Natural killer cell (primary cell): Measurements from ENCODE around the gene NRP2. TPM values are rescaled to one million over a fixed set of nuclear protein-coding genes. Genes with fewer than 3 reads are reported as not detected.

Experiments used
- ATAC-seq, 3 donors: fragments of 150-1000 bp in 2 of 3; fragments of 200-7000 bp in 1 of 3; cut with Tn5 transposase; 1 replicate in 1 of 3; 2 replicates in 2 of 3; pipeline ENCODE4 v1.10.0; 2021; ENCODE audit warnings: mild to moderate bottlenecking in 2 of 3, moderate library complexity in 2 of 3
- DNase-seq, 2 donors: peaks; one replicate each; pipeline versions ENCODE4 v3.0.0 to v3.0.0-alpha.2; 2013 to 2021; ENCODE audit warnings: mixed read lengths in 1 of 2
- H3K27ac ChIP-seq: one replicate; pipeline ENCODE4 v1.5.1; 2013; ENCODE audit warnings: mild to moderate bottlenecking, low read length
- H3K27me3 ChIP-seq: one replicate; pipeline ENCODE4 v1.6.1; 2013; ENCODE audit warnings: low read length; ENCODE audit not compliant: control insufficient read depth, insufficient read depth
- H3K36me3 ChIP-seq: one replicate; pipeline ENCODE4 v1.6.1; 2013; ENCODE audit warnings: low read length; ENCODE audit not compliant: control insufficient read depth, insufficient read depth
- H3K4me1 ChIP-seq: one replicate; pipeline ENCODE4 v1.6.1; 2013; ENCODE audit warnings: low read length; ENCODE audit not compliant: control insufficient read depth, insufficient read depth
- H3K4me3 ChIP-seq: one replicate; pipeline ENCODE4 v1.5.1; 2013; ENCODE audit warnings: low read length
- H3K9me3 ChIP-seq: one replicate; pipeline ENCODE4 v1.6.1; 2013; ENCODE audit warnings: low read length; ENCODE audit not compliant: control insufficient read depth, insufficient read depth
- H3K27ac Mint-ChIP-seq, 2 donors: one replicate each; pipeline ENCODE4 v1.8.0; 2022; ENCODE audit warnings: mild to moderate bottlenecking in 2 of 2, mixed read lengths in 2 of 2, moderate library complexity in 1 of 2
- H3K27me3 Mint-ChIP-seq, 2 donors: one replicate each; pipeline ENCODE4 v1.8.0; 2022; ENCODE audit warnings: low read depth in 2 of 2, mixed read lengths in 2 of 2
- H3K36me3 Mint-ChIP-seq: one replicate; pipeline ENCODE4 v1.8.0; 2022; ENCODE audit warnings: mixed read lengths
- H3K4me1 Mint-ChIP-seq, 2 donors: one replicate each; pipeline ENCODE4 v1.8.0; 2022; ENCODE audit warnings: mixed read lengths in 2 of 2
- H3K4me3 Mint-ChIP-seq: one replicate; pipeline ENCODE4 v1.8.0; 2022; ENCODE audit warnings: mild to moderate bottlenecking, moderate library complexity, mixed read lengths
- H3K9me3 Mint-ChIP-seq, 2 donors: one replicate each; pipeline ENCODE4 v1.8.0; 2022; ENCODE audit warnings: mixed read lengths in 2 of 2
- CTCF ChIP-seq: fragments of 200-600 bp; IDR thresholded peaks from one replicate; pipeline ENCODE4 v1.8.0; 2022; ENCODE audit warnings: antibody characterized with exemption
- WGBS: methylation state at CpG from one replicate; pipeline ENCODE4 v1.1.7; 2013; ENCODE audit warnings: missing lambda C conversion rate; ENCODE audit not compliant: insufficient coverage; 5-methylcytosine and 5-hydroxymethylcytosine counted together
- intact Hi-C: fragments of 100-400 bp; cut with micrococcal nuclease; formaldehyde crosslinking; loops from one replicate; pipeline ENCODE4 v1.14.2; 2022
- total RNA-seq, 4 donors: library from RNA; stranded (reverse); fragments of 120-200 nt in 1 of 4; gene quantifications; one replicate each; pipeline versions ENCODE4 v1.2.3 to v1.2.4, GENCODE V29; 2013 to 2022

NRP2 gene
- total RNA-seq, 3 donors from 2014 or later (not counting 1 experiment from before 2014, with no cell fraction given), result 0.40 TPM; not detected in 2

- Histone ChIP-seq H3K27ac (no peak overlapping the region), H3K9me3 (no peaks in the 10 kb centered on the region), H3K27me3 (no peaks in the 10 kb centered on the region), H3K4me1 (no peaks in the 10 kb centered on the region), H3K36me3 (no peaks in the 10 kb centered on the region), H3K4me3 (no peak overlapping the region)
- no peak for TF ChIP-seq CTCF
- Mint-ChIP-seq H3K4me3 (no peak overlapping the region), H3K36me3 (no peaks in the 10 kb centered on the region), H3K27ac (no peak overlapping the region), H3K27me3 (peaks cover 5 to 15% of the 10 kb centered on the region in 2 donors), H3K9me3 (no peaks in the 10 kb centered on the region), H3K4me1 (no peaks in the 10 kb centered on the region)
- WGBS, result 93% methylated on average over 4 of the region's 4 CpGs
- ATAC-seq, result no peak
- no peak for DNase-seq
- intact Hi-C loops, result no loop called here
Measured at GRCh38 chr2:205752296-205752820, 70.1 kb downstream of the NRP2 start.

- no peak for TF ChIP-seq CTCF
- H3K4me3 ChIP-seq, result no peak overlapping the region
- H3K36me3 ChIP-seq, result no peaks in the 10 kb centered on the region
- no peaks in the 10 kb centered on the region for H3K4me1 ChIP-seq
- H3K4me1 Mint-ChIP-seq, result no peaks in the 10 kb centered on the region
- no peak overlapping the region for H3K27ac Mint-ChIP-seq
- intact Hi-C loops, result no loop called here
- no peaks in the 10 kb centered on the region for H3K9me3 Mint-ChIP-seq
- DNase-seq (no peak), ATAC-seq (no peak)
- H3K36me3 Mint-ChIP-seq, result no peaks in the 10 kb centered on the region
- no peak overlapping the region for H3K4me3 Mint-ChIP-seq
- H3K9me3 ChIP-seq, result no peaks in the 10 kb centered on the region
- 81% methylated on average over 7 of the region's 8 CpGs for WGBS
- no peaks in the 10 kb centered on the region for H3K27me3 ChIP-seq
- peaks cover 5 to 18% of the 10 kb centered on the region in 2 donors for H3K27me3 Mint-ChIP-seq
- no peak overlapping the region for H3K27ac ChIP-seq
Measured at GRCh38 chr2:205752924-205753323, 70.6 kb downstream of the NRP2 start.

GRCh38 chr2:205754285-205754923 is 72.1 kb downstream of the NRP2 start:
- H3K4me3 Mint-ChIP-seq, result no peak overlapping the region
- no peaks in the 10 kb centered on the region for H3K4me1 Mint-ChIP-seq
- H3K4me1 ChIP-seq, result no peaks in the 10 kb centered on the region
- no peaks in the 10 kb centered on the region for H3K9me3 Mint-ChIP-seq
- 83% methylated on average over 6 of the region's 6 CpGs for WGBS
- no peak for TF ChIP-seq CTCF
- no peaks in the 10 kb centered on the region for H3K36me3 Mint-ChIP-seq
- H3K36me3 ChIP-seq, result no peaks in the 10 kb centered on the region
- no peaks in the 10 kb centered on the region for H3K9me3 ChIP-seq
- H3K27ac Mint-ChIP-seq, result no peak overlapping the region
- intact Hi-C loops, result no loop called here
- peaks cover 5 to 18% of the 10 kb centered on the region in 2 donors for H3K27me3 Mint-ChIP-seq
- no peak overlapping the region for H3K27ac ChIP-seq
- no peaks in the 10 kb centered on the region for H3K27me3 ChIP-seq
- DNase-seq (no peak), ATAC-seq (peak in 1 of 3 donors; percentile 22)
- H3K4me3 ChIP-seq, result no peak overlapping the region

GRCh38 chr2:205754924-205755321 is 72.6 kb downstream of the NRP2 start:
- no peaks in the 10 kb centered on the region for H3K27me3 ChIP-seq
- DNase-seq (no peak), ATAC-seq (no peak)
- H3K27ac ChIP-seq, result no peak overlapping the region
- no peaks in the 10 kb centered on the region for H3K36me3 ChIP-seq
- H3K36me3 Mint-ChIP-seq, result no peaks in the 10 kb centered on the region
- no peak for TF ChIP-seq CTCF
- H3K27ac Mint-ChIP-seq, result no peak overlapping the region
- intact Hi-C loops, result no loop called here
- H3K4me3 ChIP-seq, result no peak overlapping the region
- no peaks in the 10 kb centered on the region for H3K9me3 ChIP-seq
- 93% methylated on average over 4 of the region's 5 CpGs for WGBS
- H3K27me3 Mint-ChIP-seq, result peaks cover 5 to 18% of the 10 kb centered on the region in 2 donors
- no peaks in the 10 kb centered on the region for H3K9me3 Mint-ChIP-seq
- H3K4me1 ChIP-seq, result no peaks in the 10 kb centered on the region
- H3K4me1 Mint-ChIP-seq, result no peaks in the 10 kb centered on the region
- H3K4me3 Mint-ChIP-seq, result no peak overlapping the region
